Measurements from ENCODE around the gene HDAC4.

The HDAC4 gene

DNA sequence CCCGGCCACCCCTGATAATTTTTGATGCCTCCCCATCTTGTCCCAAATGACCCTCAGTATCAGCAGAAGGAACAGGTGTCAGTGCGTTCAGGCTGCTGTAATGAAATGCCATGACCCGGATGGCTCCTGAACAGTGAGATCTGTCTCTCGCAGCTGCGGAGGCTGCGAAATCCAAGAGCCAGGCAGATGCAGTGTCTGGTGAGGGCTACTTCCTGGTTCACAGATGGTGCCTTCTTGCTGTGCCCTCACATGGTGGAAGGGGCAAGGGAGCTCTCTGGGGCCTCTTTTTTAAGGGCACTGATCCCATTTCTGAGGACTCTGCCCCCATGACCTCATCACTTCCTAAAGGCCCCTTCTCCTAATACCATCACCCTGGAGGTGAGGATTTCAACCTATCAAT, 400.7 kb downstream of the HDAC4 start:
- H3K9me3 ChIP-seq (ENCODE audit: low read length), result peaks cover 2% of the 10 kb centered on the region
- no peak overlapping the region for H3K4me3 ChIP-seq (ENCODE audit: low read depth in 1 of 2, low read length in 2 of 2)
- H3K27me3 ChIP-seq (ENCODE audit: control insufficient read depth in 1 of 2, insufficient read depth in 2 of 2, low read length in 2 of 2), result no peaks in the 10 kb centered on the region
- H3K4me1 ChIP-seq (ENCODE audit: insufficient read depth, low read length), result peaks cover 28% of the 10 kb centered on the region
- no peak overlapping the region for H3K27ac ChIP-seq (ENCODE audit: low read depth, low read length)
- H3K9ac ChIP-seq (ENCODE audit: low read length), result no peak overlapping the region
- H3K36me3 ChIP-seq (ENCODE audit: insufficient read depth, low read length), result no peaks in the 10 kb centered on the region

DNA sequence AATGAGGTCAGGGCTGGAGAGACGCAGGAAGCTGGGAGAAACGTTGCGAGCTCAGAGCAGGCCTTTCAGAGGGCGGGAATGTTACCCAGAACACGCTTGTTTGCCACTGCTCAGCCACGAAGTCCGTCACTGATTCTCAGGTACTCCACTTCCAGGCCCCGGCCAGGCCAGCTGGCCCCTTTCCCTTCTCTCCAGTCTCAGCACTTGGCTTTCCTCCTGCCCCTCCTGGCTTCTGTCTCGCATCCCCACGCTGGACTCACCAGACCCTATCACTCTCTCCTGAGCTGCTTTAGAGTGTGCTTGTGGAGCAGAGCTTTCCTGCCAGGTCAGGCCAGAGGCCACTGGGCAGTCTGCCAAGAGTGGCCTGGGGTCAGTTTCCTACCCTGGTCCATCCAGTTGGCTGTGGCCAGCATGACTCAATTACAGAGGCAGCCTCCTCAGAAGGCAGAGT, 401.5 kb downstream of the HDAC4 start:
- Histone ChIP-seq H3K4me3 (ENCODE audit: low read depth in 1 of 2, low read length in 2 of 2) (no peak overlapping the region), H3K27me3 (ENCODE audit: control insufficient read depth in 1 of 2, insufficient read depth in 2 of 2, low read length in 2 of 2) (no peaks in the 10 kb centered on the region), H3K36me3 (ENCODE audit: insufficient read depth, low read length) (no peaks in the 10 kb centered on the region), H3K9me3 (ENCODE audit: low read length) (peaks cover 7% of the 10 kb centered on the region), H3K27ac (ENCODE audit: low read depth, low read length) (no peak overlapping the region), H3K4me1 (ENCODE audit: insufficient read depth, low read length) (peaks cover 28% of the 10 kb centered on the region), H3K9ac (ENCODE audit: low read length) (no peak overlapping the region)

DNA sequence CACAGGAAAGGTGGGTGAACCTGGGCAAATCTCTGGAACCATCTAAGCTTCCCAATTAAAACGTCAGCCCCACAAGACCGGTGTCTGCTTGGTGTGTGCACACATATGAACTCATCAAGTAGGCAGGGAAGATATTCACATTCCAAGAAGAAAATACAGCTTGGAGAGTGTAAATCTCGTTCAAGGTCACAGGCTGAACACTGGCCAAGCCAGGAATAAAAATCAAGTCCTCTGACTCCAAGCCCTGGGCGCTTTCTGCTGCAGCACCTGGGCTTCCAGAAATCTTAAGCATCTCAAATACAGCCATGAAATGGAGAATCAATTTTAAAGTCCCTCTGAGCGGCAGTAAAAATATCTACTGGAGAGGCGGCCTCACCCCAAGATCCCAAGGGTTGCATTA, 402.0 kb downstream of the HDAC4 start:
- Histone ChIP-seq H3K4me1 (ENCODE audit: insufficient read depth, low read length) (peaks cover 25% of the 10 kb centered on the region), H3K9me3 (ENCODE audit: low read length) (peaks cover 7% of the 10 kb centered on the region), H3K4me3 (ENCODE audit: low read depth in 1 of 2, low read length in 2 of 2) (no peak overlapping the region), H3K27ac (ENCODE audit: low read depth, low read length) (no peak overlapping the region), H3K9ac (ENCODE audit: low read length) (no peak overlapping the region), H3K36me3 (ENCODE audit: insufficient read depth, low read length) (no peaks in the 10 kb centered on the region), H3K27me3 (ENCODE audit: control insufficient read depth in 1 of 2, insufficient read depth in 2 of 2, low read length in 2 of 2) (no peaks in the 10 kb centered on the region)
